ENCODE data around the gene GKAP1. TPM values are rescaled to one million over a fixed set of nuclear protein-coding genes. Genes with fewer than 3 reads are reported as not detected.
"Not testable (repeated sequence)": the region's sequence is repeated elsewhere in the genome, so short reads cannot be mapped to it uniquely, and the experiment has no call there.

Gene GKAP1
- total RNA-seq: 10 to 100 TPM; 12.5 to 18.3 TPM
- long read RNA-seq: 0 reads

DNA sequence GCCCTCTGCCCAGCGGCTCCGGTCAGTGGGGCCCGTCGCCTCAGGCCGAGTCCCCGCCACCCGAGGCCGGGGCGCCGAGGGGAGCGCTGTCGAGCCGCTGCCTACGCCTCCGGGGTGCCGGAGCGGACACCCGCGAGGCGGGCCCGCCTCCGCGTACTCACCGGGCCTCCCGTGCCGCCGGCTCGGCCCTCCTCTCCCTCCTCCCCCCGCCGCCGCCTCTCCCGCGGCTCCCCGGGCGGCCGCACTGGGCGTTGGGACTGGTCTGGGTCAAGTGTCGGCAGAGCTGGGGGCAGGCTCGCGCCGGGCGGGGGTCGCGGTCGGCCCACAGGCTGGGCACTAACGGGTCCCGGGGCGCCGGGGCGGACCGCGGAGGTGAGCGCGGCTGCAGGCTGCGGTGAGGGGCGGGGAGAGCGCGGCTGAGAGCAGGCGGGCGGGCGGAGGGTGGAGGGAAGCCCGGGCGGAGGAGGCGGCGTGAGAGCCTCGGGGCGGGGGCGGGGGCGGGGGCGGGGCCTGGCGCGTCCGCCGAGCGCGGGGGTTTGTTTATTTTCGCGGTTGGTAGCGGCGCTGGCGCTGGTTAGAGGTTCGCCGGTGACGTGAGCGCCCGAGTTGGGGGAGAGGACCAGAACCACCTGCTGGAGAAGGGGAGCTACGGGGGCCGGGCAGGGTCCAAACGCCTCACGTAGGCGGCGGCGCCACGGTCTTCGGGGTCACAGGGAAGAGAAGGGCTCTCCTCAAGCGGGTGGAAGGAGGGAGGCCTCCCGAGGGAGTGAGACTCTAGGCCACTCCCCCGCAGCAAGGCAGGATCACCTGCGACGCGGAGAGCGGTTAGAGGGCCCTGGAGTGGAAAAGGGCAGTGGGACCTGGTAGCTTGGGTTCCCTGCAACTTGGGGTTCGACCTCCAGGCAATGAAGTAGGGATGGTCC, at the start of gene GKAP1:
Gene GKAP1 (minus strand): TSS at position 414 of the 923 bp plus-strand sequence. CDS start 11,252 bp downstream, outside the sequence.
- intact Hi-C loops (cut with DNase I): not testable (repeated sequence)
- DNase-seq: peak; percentile 81
- peak; percentile 95 to 98 for ATAC-seq

DNA sequence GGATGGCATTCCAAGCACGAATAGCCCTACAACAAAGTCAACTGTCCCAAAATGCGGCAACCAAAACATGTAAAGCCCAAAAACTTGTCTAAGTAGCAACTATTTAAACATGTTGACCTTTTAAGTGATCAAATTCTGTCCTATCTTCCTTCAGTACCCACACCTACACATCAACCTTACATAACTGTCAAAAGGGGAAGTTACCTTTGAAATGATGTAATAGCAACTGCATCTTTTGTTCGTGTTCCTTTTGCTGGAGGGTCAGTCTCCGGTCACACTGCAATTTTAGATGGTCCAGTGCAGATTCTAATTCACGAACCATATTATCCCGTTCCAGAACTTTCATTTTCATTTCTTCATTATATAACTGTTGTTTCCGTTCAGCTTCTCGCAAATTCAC, 32.3 kb upstream of the GKAP1 start:
- DNase-seq; ATAC-seq; intact Hi-C loops (cut with DNase I): not testable (repeated sequence)

DNA sequence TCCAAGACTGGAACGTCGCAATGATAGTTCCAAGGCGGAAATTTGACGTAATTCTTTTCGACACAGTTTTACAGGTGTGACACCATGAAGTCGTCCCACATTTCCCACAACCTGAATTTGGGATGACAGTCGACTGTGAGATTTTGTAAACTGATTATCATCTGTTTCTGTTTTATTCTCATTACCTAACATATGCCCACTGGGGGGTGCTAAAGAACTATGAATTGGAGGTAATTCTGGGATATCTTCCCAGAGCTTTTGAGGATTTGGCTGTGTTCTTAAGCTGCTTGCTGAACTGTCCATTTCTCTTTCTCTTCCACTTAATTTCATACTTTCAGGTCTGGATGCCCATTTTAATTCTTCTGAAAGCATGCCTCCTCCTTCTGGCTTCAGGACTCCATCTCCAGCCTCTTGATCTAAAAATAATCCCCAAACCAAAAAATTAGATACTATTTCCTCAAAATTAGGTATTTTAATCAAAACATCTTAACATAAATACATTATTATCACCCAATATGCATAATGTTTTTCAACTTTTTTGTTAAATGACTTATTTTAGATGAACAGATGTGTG, 19.6 kb upstream of the GKAP1 start:
- peak; percentile 41 to 67 for ATAC-seq
- DNase-seq; intact Hi-C loops (cut with DNase I): not testable (repeated sequence)

GRCh38 chr9:83830426-83831071, 13.0 kb upstream of the GKAP1 start:
- DNase-seq; intact Hi-C loops (cut with DNase I): not testable (repeated sequence)
- peak in 1 of 2 donors; percentile 73 for ATAC-seq

GRCh38 chr9:83824986-83825623, 7.5 kb upstream of the GKAP1 start:
- DNase-seq; intact Hi-C loops (cut with DNase I); ATAC-seq: not testable (repeated sequence)

- ATAC-seq; intact Hi-C loops (cut with DNase I); DNase-seq: not testable (repeated sequence)
Measured at GRCh38 chr9:83817011-83817355, 586 bp downstream of the GKAP1 start.

DNA sequence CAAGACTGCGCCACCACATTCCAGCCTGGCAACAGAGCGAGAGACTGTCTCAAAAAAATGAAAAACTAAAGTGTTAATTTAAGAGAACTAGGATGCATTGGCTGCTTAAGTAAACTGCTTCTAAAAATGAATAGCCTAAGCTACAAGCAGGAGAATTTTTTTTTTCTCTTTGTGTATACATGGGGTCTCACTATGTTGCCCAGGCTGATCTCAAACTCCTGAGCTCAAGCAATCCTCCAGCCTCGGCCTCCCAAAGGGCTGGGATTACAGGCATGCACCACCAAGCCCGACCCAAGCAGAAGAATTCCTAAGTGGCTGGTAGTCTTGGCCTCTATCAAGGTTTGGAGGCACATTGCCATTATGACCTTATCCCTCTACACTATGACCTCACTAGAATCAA, 2.4 kb downstream of the GKAP1 start:
- ATAC-seq; DNase-seq; intact Hi-C loops (cut with DNase I): not testable (repeated sequence)

- intact Hi-C loops (cut with DNase I); ATAC-seq; DNase-seq: not testable (repeated sequence)
Measured at GRCh38 chr9:83809213-83809612, 8.4 kb downstream of the GKAP1 start.

- DNase-seq; intact Hi-C loops (cut with DNase I); ATAC-seq: not testable (repeated sequence)
Measured at GRCh38 chr9:83804454-83804853, 13.1 kb downstream of the GKAP1 start.

- ATAC-seq; intact Hi-C loops (cut with DNase I); DNase-seq: not testable (repeated sequence)
Measured at GRCh38 chr9:83803941-83804340, 13.6 kb downstream of the GKAP1 start.

- DNase-seq (no peak), ATAC-seq (no peak)
- intact Hi-C loops (cut with DNase I): no loop called here
Measured at GRCh38 chr9:83800236-83801033, 17.1 kb downstream of the GKAP1 start.

DNA sequence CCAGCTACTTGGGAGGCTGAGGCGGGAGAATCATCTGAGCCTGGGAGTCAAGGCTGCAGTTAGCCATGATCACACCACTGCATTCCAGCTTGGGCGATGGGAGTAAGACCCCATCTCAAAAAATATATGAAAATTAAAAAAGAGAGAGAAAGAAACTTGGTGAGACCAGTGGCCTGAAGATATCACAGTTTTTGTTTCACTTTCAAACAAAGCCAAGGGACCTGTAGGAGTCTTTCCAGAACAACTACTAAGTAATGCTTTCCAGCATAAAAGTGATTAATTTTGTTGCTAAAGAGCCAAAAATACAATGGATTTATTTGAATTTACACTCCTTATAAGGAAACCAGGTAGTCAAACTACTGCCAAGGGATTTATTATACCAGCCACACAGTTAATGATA, 23.5 kb downstream of the GKAP1 start:
- intact Hi-C loops (cut with DNase I): no loop called here
- ATAC-seq (no peak), DNase-seq (no peak)

DNA sequence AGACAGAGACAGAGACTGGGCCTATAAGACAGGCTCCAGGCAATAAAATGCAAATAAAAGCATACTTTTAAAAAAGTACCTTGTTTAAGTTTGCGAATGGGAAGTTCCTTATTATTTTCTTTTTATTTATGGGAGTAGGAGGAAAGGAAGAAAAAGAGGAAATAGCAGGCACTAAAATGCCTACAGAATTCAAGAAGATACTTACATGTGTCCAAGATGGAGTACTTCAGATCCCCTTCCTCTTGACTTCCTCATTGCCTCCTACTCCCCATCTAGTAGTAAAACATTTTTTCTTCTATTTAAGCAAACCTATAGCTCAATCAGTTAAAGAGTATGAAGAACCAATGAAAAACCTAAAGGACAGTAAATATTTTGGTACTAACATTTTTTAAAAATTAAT, 24.8 kb downstream of the GKAP1 start:
- intact Hi-C loops (cut with DNase I): no loop called here
- DNase-seq: no peak
- ATAC-seq: no peak

GRCh38 chr9:83778164-83778563, 39.4 kb downstream of the GKAP1 start:
- ATAC-seq (no peak), DNase-seq (no peak)
- intact Hi-C loops (cut with DNase I): no loop called here

GRCh38 chr9:83775932-83776331, 41.6 kb downstream of the GKAP1 start:
- intact Hi-C loops (cut with DNase I): no loop called here
- ATAC-seq: no peak

GRCh38 chr9:83772860-83773259, 44.7 kb downstream of the GKAP1 start:
- DNase-seq (no peak), ATAC-seq (no peak)
- intact Hi-C loops (cut with DNase I): no loop called here

More at GRCh38 chr9:83775932-83776331, 41.6 kb downstream of the GKAP1 start:
- DNase-seq: no peak

GRCh38 chr9:83765376-83765775, 52.2 kb downstream of the GKAP1 start:
- DNase-seq (no peak), ATAC-seq (no peak)
- intact Hi-C loops (cut with DNase I): no loop called here

GRCh38 chr9:83754383-83754977, 63.1 kb downstream of the GKAP1 start:
- ATAC-seq: no peak
- no peak for DNase-seq
- intact Hi-C loops (cut with DNase I): no loop called here

Data from left cardiac atrium (tissue), 4 donors.